GM19372 (cell line): ENCODE measurements around the gene C14orf132.
"Not testable (repeated sequence)": the region's sequence is repeated elsewhere in the genome, so short reads cannot be mapped to it uniquely, and the experiment has no call there.

ENCODE experiments used
- ATAC-seq: cut with Tn5 transposase; IDR thresholded peaks from one replicate; pipeline ENCODE4 v1.9.1; 2021; ENCODE audit warnings: mild to moderate bottlenecking, low read depth, moderate library complexity; ENCODE audit not compliant: unreplicated experiment

C14orf132 gene

GRCh38 chr14:96038920-96039632, at the start of gene C14orf132:
C14orf132 (plus strand) TSS chr14:96039362; CDS start chr14:96039501, 139 bp downstream.
- ATAC-seq = peak; percentile 60

GRCh38 chr14:95993768-95994592, 45.2 kb upstream of the C14orf132 start:
- ATAC-seq = no peak

GRCh38 chr14:95994593-95994928, 44.6 kb upstream of the C14orf132 start:
- ATAC-seq = no peak

- ATAC-seq = no peak
Observed at GRCh38 chr14:95998656-95999055, 40.5 kb upstream of the C14orf132 start.

- no peak for ATAC-seq
Observed at GRCh38 chr14:96001866-96002497, 37.2 kb upstream of the C14orf132 start.

GRCh38 chr14:96002498-96002884, 36.7 kb upstream of the C14orf132 start:
- no peak for ATAC-seq

- no peak for ATAC-seq
Observed at GRCh38 chr14:96011131-96011530, 28.0 kb upstream of the C14orf132 start.

- ATAC-seq = no peak
Observed at GRCh38 chr14:96011607-96012006, 27.6 kb upstream of the C14orf132 start.

- ATAC-seq = not testable (repeated sequence)
Observed at GRCh38 chr14:96012757-96013156, 26.4 kb upstream of the C14orf132 start.

- ATAC-seq = no peak
Observed at GRCh38 chr14:96014176-96014575, 25.0 kb upstream of the C14orf132 start.

- ATAC-seq = no peak
Observed at GRCh38 chr14:96016501-96017160, 22.5 kb upstream of the C14orf132 start.

GRCh38 chr14:96017882-96018281, 21.3 kb upstream of the C14orf132 start:
- ATAC-seq = no peak

GRCh38 chr14:96027431-96028355, 11.5 kb upstream of the C14orf132 start:
- no peak for ATAC-seq

- no peak for ATAC-seq
Observed at GRCh38 chr14:96029089-96029645, 10.0 kb upstream of the C14orf132 start.

- no peak for ATAC-seq
Observed at GRCh38 chr14:96030108-96030760, 8.9 kb upstream of the C14orf132 start.

- ATAC-seq = no peak
Observed at GRCh38 chr14:96031691-96032090, 7.5 kb upstream of the C14orf132 start.

GRCh38 chr14:96035456-96035855, 3.7 kb upstream of the C14orf132 start:
- ATAC-seq = no peak

- no peak for ATAC-seq
Observed at GRCh38 chr14:96037891-96038557, 1.1 kb upstream of the C14orf132 start.

- ATAC-seq = no peak
Observed at GRCh38 chr14:96038558-96038919, 623 bp upstream of the C14orf132 start.
